GM21825 (cell line): ENCODE data around the gene TFAP2C.
"Not testable (repeated sequence)": the region's sequence is repeated elsewhere in the genome, so short reads cannot be mapped to it uniquely, and the experiment has no call there.

Source experiments
- ATAC-seq: cut with Tn5 transposase; IDR thresholded peaks from one replicate; pipeline ENCODE4 v1.9.1; 2021; ENCODE audit warnings: mild to moderate bottlenecking, moderate library complexity; ENCODE audit not compliant: unreplicated experiment

Gene TFAP2C

GRCh38 chr20:56614196-56614595 is 14.9 kb upstream of the TFAP2C start:
- ATAC-seq: no peak

DNA sequence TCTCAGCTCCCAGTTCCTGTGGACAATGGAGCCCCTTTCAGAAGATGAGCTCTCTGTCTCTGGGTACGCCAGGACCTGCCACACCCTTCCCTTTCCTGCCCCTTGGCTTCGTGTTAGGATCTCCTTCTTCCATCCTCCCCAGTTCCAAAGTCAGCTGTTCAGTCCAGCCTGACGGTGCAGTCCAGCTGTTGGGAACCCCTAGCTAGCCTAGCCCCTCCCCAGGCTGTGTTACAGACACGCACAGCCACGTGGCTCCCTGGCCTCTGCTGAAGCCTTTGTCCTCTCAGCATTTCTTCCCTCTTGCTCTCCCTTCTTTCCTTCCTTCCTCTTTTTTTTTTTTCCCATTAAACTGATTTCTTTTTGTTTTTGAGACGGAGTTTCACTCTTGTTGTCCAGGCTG is 12.4 kb upstream of the TFAP2C start:
- ATAC-seq: no peak

GRCh38 chr20:56617489-56617888 is 11.6 kb upstream of the TFAP2C start:
- no peak for ATAC-seq

GRCh38 chr20:56621730-56622129 is 7.4 kb upstream of the TFAP2C start:
- ATAC-seq: no peak

- ATAC-seq: not testable (repeated sequence)
Observed at GRCh38 chr20:56623930-56624329, 5.2 kb upstream of the TFAP2C start.

DNA sequence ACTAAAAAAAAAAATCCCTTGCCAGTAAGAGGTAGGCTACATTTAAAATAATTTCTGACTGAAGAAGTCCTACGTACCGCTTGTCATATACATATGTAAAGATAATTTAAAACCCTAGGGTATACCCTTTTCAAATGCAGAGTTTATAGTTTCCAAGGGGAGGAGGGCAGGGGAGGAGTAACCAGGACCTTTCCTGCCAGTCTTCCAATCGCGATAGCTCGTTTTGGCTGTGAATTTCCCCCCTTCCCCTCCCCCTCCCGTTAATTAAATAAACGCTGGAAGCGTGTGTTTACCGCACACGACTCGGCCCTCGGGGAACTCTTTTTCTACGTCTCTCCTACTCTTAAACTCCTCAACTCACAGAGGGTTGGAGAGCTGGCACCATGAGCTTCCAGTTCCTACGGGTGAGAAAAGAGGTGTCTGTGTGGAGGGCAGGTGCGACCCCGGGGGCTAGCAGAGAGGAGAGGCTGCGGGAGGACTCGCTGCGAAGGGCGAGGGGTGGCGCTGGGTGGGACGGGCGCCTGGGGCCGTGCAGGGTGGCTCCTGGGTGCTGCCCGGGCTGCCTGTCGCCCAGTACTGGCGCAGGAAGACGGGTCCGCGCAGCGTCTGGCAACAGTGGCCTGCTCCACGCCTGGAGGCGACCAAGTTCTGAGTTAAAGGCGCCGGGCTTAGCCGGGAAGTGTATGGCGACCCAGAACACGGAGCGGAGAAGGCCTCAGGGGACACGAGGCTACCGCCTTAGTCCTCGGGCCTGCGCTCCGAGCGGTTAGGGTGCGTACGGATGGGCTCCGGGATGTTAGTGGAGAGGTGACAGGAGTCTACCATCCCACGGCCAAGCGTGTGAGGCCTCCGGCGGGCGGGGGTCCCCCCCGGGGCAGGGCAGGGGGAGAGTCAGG is 4.1 kb upstream of the TFAP2C start:
- ATAC-seq: no peak

DNA sequence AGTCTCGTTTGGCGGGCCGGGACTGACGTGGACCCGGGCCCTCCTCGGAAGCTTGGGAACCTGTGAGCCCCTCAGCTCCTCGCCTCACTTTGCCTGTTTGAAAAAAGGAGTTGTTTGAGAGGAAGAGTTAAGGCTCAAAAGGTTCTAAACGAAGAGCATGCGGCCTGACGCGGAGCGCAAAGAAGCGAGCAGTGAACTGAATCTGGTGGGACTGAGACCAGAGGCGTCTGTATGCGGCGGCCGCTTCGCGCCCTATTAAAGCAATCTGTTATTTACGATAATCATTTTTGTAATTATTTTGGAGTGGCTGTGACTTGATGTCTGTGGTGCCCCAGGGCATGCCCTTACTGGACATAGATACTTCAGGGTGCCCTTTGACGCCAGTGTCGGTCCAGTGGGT is 3.3 kb upstream of the TFAP2C start:
- ATAC-seq: no peak

GRCh38 chr20:56626367-56627121 is 2.6 kb upstream of the TFAP2C start:
- no peak for ATAC-seq

- ATAC-seq: no peak
Observed at GRCh38 chr20:56627122-56628014, 1.7 kb upstream of the TFAP2C start.

GRCh38 chr20:56628015-56628872 is 862 bp upstream of the TFAP2C start:
- no peak for ATAC-seq

DNA sequence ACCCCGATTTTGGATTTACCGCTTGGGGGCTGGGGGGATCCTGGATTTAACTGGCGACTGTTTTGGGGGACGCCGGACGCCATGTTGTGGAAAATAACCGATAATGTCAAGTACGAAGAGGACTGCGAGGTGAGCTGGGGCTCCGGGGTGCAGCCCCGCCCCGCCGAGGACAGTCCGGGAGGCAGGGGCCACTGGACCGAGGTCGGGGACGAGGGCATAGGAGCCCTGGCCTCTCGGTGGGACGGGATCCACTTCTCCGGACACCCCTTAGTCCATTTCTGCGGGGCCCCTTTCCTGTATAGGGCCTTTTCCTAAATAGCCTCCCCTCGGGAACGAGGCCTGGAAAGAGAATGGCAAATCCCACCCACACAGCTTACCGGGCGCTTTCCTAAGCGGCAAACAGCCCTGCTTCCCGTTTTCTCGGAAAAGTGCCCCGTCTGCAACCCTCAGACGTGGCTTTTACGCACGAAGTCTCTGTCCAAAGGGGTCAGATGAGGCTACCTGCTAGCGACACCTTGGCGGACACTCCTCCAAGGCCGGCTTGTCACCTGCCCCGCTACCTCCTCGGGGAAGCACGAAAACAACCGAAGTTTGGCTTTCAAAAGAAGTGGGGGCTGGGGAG is 469 bp downstream of the TFAP2C start:
- ATAC-seq: no peak

DNA sequence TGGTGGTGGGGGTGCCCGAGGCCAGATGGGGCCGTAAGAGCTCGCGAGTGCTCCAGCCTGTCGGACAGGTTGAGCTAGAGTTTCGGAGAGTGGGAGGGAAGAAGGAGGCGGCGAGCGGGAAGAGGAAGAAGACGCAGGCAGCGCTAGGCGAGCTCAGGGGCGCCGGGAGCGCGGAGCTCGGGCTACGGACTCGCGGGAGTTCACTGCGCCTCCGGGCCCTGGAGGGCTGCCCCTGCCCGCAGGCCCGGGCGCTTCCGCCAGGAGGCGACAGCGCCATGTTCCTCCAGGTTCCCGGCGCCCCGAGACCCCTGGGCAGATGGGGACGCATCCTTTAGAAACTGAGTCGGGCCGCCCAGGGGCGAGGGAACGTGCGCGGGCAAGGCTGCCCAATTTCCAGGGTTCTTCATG is 984 bp downstream of the TFAP2C start:
- no peak for ATAC-seq

DNA sequence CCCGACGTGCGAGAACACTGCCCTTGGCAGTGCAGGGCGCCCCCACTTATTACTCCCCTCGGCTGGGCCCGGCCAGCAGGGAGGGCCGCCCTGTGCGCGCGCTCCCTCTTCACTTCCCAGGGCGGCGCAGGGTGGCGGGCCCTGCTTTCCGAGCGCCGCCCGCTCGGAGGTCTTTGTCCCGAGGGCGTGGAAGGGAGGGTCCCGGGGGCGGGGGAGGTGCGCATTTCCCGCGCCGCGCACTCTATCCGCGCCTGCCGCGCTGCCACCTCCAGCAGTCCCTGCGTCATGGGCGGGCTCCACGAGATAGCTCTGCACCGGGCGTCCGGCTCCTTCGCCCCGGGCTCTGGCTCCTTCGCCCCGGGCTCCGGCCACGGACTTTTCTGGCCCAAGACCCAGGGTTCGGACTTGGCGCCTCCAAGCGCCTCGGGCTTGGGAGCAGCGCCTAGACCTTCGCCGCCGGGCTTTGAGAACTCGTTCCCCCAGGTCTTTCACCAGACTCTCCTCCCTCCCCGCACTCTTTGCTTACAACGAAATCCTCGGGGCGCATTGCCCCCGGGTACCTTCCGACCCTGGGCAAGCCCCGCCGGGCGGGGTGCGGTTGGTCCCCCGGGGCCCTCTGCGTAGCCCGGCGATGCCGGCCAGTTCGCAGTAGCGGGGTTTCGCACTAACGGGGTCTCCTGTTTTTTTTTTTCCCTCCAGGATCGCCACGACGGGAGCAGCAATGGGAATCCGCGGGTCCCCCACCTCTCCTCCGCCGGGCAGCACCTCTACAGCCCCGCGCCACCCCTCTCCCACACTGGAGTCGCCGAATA is 1.6 kb downstream of the TFAP2C start:
- no peak for ATAC-seq

- no peak for ATAC-seq
Observed at GRCh38 chr20:56631318-56631989, 2.3 kb downstream of the TFAP2C start.

DNA sequence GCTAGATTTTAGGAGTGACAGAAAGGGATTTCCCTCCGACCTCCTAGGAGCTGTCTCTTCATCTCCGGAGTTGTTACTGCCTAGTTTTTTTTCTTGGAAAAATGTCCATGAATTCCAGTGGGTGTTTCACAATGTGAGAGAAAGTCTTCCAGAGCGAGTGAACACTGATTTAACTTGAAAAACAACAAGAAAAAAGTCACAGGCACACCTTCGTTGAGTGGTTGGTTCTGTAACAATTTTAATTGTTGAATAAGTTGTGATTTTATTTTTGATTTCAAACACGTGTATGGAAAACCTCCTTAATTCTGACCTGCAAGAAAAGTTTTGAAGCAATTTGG is 2.9 kb downstream of the TFAP2C start:
- ATAC-seq: no peak

- ATAC-seq: no peak
Observed at GRCh38 chr20:56634307-56634706, 5.2 kb downstream of the TFAP2C start.

DNA sequence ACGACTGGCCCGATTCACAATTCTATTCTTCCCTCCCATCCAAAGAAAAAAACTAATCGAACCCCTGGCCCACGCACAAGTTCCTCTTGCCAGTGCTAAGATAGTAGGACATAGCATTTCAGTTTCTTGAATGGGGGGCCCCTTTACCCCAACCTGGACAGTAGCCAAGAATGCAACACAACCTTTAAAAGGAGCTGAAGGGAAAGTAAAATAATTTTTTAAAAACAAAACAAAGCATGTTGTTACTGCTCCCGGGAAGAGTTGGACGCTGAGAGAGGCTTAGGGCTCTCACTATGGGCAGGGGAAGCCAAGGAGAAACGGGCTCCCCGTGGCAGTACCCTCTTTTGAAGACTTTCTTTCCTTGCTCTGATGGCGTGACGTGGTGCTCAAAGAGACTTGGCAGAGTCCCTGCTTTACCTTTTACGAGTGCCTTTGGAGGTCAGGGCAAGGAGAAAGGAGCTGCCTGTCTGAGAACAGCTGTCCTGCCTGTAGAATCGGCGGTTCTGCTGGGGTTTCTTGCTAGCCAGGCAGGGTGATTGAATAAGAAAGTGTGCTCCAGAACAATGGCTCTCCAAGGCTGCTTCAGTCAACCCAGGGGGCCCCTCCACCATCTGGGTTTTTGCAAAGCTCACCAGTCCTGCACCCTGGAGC is 5.8 kb downstream of the TFAP2C start:
- no peak for ATAC-seq

DNA sequence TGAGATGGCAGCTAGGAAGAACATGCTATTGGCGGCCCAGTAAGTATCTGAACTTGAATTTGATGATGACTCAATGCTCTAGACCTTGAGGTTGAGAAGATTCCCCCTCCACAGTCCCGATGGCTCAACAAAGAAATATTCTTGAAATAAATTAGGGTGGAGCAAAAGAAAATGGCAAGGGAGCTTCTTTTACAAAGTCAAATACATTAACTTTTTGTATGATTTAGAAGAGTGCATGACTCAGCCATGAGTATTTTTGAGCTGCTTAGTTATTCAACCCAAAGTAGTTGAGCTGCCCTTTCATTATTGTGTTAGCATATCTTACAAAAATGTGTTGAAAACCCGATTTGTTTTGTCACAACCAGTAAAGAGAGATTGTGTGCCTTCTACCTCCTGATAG is 7.6 kb downstream of the TFAP2C start:
- no peak for ATAC-seq
